ENCODE results near the gene ETHE1. TPM values are rescaled to one million over a fixed set of nuclear protein-coding genes. Genes with fewer than 3 reads are reported as not detected.
A peak's percentile ranks its signal among the peaks of the same experiment; 100 is the strongest.

Gene ETHE1
- total and polyA plus RNA-seq, 8 donors, result 17.1 to 39.8 (median 20.2) TPM

DNA sequence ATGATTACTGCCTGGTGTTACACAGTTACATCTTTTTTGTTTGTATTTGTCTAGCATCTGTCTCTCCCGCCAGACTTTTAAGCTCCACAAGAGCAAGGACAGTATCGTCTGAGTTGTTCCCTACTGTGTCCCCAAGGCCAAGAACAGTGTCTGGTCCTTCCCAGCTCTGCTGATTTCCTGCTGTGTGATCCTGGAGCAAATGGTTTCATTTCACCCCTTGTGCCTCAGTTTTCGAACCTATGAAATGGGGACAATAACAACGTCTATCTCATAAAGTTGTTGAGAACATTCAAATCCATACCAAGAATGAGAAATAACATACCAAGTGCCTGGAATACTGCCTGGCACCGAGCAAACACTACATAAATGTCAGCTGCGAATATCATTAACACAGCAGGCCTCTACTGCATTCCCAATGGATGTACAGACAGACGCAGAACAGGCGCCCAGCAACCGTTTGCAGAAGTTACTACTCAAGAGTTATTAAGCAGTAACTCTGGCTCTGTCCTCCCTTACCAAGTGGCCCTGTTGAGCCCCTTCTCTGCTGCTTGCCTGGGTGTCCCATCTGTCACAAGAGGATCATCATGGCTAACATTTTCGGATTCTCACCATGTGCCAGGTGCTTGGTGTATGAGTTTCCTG lies 36.9 kb upstream of the ETHE1 start:
- Histone ChIP-seq H3K9me3 (no peaks in the 10 kb centered on the region), H3K4me3 (no peak overlapping the region), H3K4me1 (peaks cover 0 to 25% of the 10 kb centered on the region in 2 donors), H3K27me3 (no peaks in the 10 kb centered on the region), H3K27ac (peak overlapping the region in 1 of 2 donors; percentile 89), H3K36me3 (peaks cover 0 to 25% of the 10 kb centered on the region in 2 donors)
- TF ChIP-seq, protein P1, sequence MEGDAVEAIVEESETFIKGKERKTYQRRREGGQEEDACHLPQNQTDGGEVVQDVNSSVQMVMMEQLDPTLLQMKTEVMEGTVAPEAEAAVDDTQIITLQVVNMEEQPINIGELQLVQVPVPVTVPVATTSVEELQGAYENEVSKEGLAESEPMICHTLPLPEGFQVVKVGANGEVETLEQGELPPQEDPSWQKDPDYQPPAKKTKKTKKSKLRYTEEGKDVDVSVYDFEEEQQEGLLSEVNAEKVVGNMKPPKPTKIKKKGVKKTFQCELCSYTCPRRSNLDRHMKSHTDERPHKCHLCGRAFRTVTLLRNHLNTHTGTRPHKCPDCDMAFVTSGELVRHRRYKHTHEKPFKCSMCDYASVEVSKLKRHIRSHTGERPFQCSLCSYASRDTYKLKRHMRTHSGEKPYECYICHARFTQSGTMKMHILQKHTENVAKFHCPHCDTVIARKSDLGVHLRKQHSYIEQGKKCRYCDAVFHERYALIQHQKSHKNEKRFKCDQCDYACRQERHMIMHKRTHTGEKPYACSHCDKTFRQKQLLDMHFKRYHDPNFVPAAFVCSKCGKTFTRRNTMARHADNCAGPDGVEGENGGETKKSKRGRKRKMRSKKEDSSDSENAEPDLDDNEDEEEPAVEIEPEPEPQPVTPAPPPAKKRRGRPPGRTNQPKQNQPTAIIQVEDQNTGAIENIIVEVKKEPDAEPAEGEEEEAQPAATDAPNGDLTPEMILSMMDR (IDR thresholded peaks at IDR 0.05), result no peak
- no peak for ATAC-seq
- intact Hi-C loops (cut with DNase I), result no loop called here
- DNase-seq, result no peak

DNA sequence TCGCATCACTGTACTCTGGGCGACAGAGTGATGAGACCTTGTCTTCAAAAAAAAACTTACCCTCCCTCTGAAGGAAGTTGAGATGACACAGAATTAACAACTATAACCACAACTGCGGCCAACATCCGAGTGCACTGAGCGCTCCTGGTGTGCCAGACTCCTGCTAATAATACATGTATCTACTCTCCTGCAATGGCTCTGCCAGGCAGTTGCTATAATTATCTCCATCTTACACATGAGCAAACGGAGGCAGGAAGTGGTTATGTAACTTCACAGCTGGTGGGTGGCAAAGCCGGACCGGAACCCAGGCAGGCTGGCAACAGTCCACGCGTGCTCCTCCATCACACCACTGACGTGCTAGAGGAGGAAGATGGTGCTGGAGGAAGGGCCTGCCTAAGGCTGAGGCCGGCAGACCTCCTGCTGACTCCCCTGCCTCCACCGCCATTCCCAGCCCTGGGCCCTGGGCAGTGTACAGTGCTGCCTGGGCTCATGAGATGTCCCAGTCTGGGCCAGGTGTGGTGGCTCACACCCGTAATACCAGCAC lies 35.8 kb upstream of the ETHE1 start:
- intact Hi-C loops (cut with DNase I), result no loop called here
- Histone ChIP-seq H3K4me3 (no peak overlapping the region), H3K27ac (peak overlapping the region; percentile 65 to 89), H3K36me3 (peaks cover 0 to 30% of the 10 kb centered on the region in 2 donors), H3K4me1 (peaks cover 0 to 25% of the 10 kb centered on the region in 2 donors), H3K27me3 (no peaks in the 10 kb centered on the region), H3K9me3 (no peaks in the 10 kb centered on the region)
- TF ChIP-seq, protein P1 (IDR thresholded peaks at IDR 0.05), result no peak
- ATAC-seq (peak; percentile 81), DNase-seq (peak in 3 of 4 donors; percentile 40 to 89 (median 87))

DNA sequence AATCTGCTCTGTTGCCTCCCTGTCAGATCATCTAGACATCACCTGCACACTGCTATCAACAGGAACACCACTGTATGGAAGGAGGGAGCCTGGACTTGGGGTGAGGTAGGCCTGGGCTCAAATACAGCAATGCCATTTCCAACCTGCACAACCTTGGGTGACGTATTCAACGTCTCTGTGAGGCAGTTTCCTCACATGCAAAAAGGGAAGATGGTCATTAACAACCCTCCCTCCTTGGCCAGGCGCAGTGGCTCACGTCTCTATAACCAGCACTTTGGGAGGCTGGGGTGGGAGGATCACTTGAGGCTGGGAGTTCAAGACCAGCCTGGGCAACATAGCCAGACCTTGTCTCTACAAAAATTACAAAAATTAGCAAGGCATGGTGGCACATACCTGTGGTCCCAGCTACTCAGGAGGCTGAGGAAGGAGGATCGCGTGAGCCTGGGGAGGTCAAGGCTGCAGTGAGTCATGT lies 35.3 kb upstream of the ETHE1 start:
- ATAC-seq, result no peak
- no peak overlapping the region for H3K4me3 ChIP-seq
- intact Hi-C loops (cut with DNase I), result no loop called here
- peaks cover 0 to 25% of the 10 kb centered on the region in 2 donors for H3K4me1 ChIP-seq
- H3K27ac ChIP-seq, result peak overlapping the region; percentile 21 to 89
- no peak for DNase-seq
- H3K9me3 ChIP-seq, result no peaks in the 10 kb centered on the region
- TF ChIP-seq, protein P1 (IDR thresholded peaks at IDR 0.05), result no peak
- peaks cover 0 to 30% of the 10 kb centered on the region in 2 donors for H3K36me3 ChIP-seq
- H3K27me3 ChIP-seq, result no peaks in the 10 kb centered on the region

DNA sequence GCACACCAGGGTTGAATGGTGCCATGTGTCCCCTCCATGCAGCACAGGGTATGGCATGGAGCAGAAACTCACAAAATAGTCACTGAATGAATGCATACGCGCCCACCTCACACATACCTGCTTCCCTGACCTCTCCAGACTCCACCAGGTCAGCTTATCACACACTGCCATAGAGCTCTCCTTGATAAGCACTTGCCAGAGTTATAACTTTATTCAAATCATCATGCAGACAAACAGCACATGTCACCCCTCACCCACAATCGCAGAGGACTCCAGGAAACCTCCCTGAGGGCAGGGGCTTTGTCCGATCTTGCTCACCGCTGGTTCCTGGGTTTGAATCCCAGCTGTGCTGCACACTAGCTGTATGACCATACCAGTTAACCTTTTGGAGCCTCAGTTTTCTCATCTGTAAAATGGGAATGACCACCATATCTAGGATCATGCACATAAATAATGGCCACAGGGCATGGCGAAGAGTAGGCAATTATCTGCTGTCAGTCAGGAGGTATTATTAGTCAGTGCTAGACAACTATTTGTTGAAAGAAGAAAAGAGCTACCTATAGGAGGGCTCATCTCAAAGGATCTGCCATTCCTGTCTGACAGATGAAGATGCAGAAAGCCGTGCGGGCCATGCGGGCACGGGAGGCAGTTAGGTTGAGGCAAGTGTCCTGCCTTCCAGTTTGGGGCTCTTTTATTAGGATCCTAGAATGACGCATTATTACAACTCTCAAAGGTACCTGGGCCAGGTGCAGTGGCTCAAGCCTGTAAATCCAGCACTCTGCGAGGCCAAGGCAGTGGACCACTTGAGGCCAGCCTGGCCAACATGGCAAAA lies 34.4 kb upstream of the ETHE1 start:
- peak overlapping the region in 1 of 2 donors; percentile 89 for H3K27ac ChIP-seq

More for the DNA sequence above, 34.4 kb upstream of the ETHE1 start:
- H3K36me3 ChIP-seq, result peaks cover 0 to 31% of the 10 kb centered on the region in 2 donors
- H3K27me3 ChIP-seq, result no peaks in the 10 kb centered on the region
- H3K9me3 ChIP-seq, result no peaks in the 10 kb centered on the region
- no peak overlapping the region for H3K4me3 ChIP-seq
- ATAC-seq, result no peak
- intact Hi-C loops (cut with DNase I), result no loop called here
- H3K4me1 ChIP-seq, result peaks cover 0 to 25% of the 10 kb centered on the region in 2 donors
- TF ChIP-seq, protein P1 (IDR thresholded peaks at IDR 0.05), result no peak
- DNase-seq, result no peak

Data from left lung (tissue), 10 donors.